ENCODE results near the gene SPA17.
A peak's percentile ranks its signal among the peaks of the same experiment; 100 is the strongest.

The SPA17 gene

GRCh38 chr11:124663861-124664260 lies 9.8 kb upstream of the SPA17 start:
- DNase-seq: no peak

GRCh38 chr11:124667601-124668000 lies 6.1 kb upstream of the SPA17 start:
- DNase-seq: no peak

GRCh38 chr11:124669193-124669592 lies 4.5 kb upstream of the SPA17 start:
- peak; percentile 67 for DNase-seq

GRCh38 chr11:124670732-124671131 lies 3.0 kb upstream of the SPA17 start:
- DNase-seq: peak; percentile 90

GRCh38 chr11:124672536-124673215 lies 1.0 kb upstream of the SPA17 start:
- DNase-seq: peak; percentile 25

- DNase-seq: no peak
Measured at GRCh38 chr11:124674168-124674517, 439 bp downstream of the SPA17 start.

- DNase-seq: no peak
Measured at GRCh38 chr11:124674571-124674970, 867 bp downstream of the SPA17 start.

GRCh38 chr11:124676386-124676785 lies 2.7 kb downstream of the SPA17 start:
- no peak for DNase-seq

- DNase-seq: no peak
Measured at GRCh38 chr11:124678416-124678815, 4.7 kb downstream of the SPA17 start.

GRCh38 chr11:124681421-124681820 lies 7.7 kb downstream of the SPA17 start:
- no peak for DNase-seq

GRCh38 chr11:124682443-124682842 lies 8.7 kb downstream of the SPA17 start:
- DNase-seq: no peak

- DNase-seq: no peak
Measured at GRCh38 chr11:124693142-124693541, 19.4 kb downstream of the SPA17 start.

GRCh38 chr11:124699547-124699946 lies 25.8 kb downstream of the SPA17 start:
- no peak for DNase-seq

- DNase-seq: no peak
Measured at GRCh38 chr11:124700028-124700427, 26.3 kb downstream of the SPA17 start.

GRCh38 chr11:124707829-124708228 lies 34.1 kb downstream of the SPA17 start:
- DNase-seq: no peak

GRCh38 chr11:124712392-124712791 lies 38.7 kb downstream of the SPA17 start:
- no peak for DNase-seq

GRCh38 chr11:124716591-124716990 lies 42.9 kb downstream of the SPA17 start:
- DNase-seq: peak; percentile 80

- DNase-seq: no peak
Measured at GRCh38 chr11:124717421-124717785, 43.7 kb downstream of the SPA17 start.

GRCh38 chr11:124717786-124718651 lies 44.3 kb downstream of the SPA17 start:
- DNase-seq: peak; percentile 59

GRCh38 chr11:124718801-124719200 lies 45.1 kb downstream of the SPA17 start:
- DNase-seq: no peak

- no peak for DNase-seq
Measured at GRCh38 chr11:124719534-124719933, 45.8 kb downstream of the SPA17 start.

GRCh38 chr11:124722176-124722575 lies 48.5 kb downstream of the SPA17 start:
- peak; percentile 19 for DNase-seq

GRCh38 chr11:124724979-124725718 lies 51.4 kb downstream of the SPA17 start:
- DNase-seq: peak; percentile 49

- DNase-seq: peak; percentile 55
Measured at GRCh38 chr11:124725719-124726105, 52.0 kb downstream of the SPA17 start.

All from hematopoietic multipotent progenitor cell treated with erythropoietin and hydrocortisone succinate and interleukin-3 and kit ligand, for 4 days (in vitro differentiated cells).